ENCODE data around the gene WDR36.

The WDR36 gene

DNA sequence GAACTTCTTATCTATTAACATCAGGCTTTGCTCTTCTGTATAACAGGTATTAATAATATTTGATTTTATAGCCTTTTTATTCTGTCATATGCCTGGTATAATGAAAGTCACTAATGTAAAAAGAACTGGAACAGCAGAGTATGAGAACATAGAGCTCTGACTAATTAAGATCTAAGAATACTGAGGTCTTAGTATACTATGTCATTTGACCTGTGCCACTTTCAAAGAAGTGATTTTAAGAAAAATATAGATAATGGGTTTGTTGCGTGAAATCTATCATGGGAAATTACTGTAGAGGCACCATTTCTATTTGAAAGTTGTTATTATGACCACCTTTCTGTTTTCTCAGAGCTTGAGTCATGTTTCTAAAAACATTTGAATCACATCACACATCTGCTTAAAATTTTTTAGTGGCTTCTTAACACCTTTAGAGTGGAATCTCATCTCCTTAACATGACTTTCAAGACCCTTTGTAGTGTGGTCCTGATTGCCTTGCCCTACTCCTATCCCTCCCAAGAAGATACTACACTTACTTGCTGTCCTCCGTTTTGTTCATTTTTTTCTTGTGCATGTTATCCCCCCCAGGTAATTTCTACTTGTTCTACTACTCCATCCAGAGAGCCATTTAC, 14.3 kb downstream of the WDR36 start:
- DNase-seq: no peak

DNA sequence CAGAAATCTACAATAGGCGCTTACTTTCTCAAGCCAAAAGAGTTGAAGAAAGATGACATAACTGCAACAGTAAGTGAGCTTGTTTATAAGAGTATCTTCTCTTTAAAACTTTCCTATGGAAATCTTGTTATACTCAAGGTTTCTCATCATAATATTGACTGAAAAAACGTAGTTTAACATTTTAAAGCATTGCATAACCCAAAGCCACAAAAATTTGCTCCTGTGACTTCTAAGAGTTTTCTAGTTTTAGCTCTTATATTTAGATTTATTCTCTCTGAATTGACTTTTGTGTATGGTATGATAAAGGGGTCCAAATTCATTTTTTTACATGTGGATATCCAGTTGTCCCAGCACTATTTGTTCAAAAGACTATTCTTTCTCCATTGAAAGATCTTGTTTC, 15.2 kb downstream of the WDR36 start:
- no peak for DNase-seq

DNA sequence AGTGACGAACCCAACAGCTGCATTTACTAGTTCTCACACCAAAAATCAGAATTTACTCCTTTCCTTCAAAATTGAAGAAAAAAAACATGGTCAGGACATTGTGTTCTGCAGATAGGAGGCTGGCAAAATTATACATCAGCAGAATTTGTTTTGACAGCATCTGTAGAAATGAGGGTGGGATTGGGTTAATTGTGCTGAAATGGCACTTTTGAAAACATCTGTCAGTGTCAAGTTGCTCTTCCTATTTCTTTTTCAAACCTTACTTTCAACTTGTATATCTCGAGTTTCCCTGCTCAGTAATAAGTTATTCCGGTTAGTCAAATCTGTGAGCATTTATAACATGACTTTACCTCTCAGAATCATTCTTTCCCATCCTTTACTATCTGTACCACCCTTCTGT, 19.8 kb downstream of the WDR36 start:
- no peak for DNase-seq

DNA sequence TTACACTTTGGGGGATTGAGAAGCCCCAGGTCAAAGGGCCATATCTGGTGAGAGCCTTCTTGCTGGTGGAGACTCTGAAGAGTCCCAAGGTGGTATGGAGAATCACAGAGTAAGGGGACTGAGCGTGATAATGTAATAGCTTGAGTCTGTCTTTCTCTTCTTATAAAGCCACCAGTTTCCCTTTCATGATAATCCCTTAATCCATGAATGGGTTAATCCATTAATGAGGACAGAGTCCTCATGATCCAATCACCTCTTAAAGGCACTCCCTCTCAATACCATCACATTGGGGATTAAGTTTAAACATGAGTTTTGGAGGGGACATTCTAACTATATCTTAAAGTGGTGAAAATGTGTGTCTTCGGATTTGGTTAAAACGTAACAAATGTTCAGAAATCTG, 21.5 kb downstream of the WDR36 start:
- DNase-seq: no peak

DNA sequence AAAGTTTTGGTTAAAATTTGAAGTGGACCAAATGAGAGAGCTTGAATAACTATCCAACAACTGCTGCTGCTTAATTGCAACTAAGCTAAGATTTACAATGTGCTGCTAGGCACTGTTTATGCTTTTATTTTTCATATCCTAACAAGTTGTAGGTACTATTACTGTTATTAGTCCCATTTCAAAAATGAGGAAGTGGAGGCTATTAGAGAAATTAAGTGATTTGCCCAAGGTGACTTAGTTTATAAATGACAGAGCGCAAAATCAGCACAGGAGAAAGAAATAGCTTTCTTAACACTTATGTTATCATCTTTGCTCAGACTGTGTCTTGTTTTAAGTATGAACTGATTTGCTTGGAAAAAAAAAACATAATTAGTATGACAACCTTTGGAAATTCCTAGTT, 23.1 kb downstream of the WDR36 start:
- no peak for DNase-seq

DNA sequence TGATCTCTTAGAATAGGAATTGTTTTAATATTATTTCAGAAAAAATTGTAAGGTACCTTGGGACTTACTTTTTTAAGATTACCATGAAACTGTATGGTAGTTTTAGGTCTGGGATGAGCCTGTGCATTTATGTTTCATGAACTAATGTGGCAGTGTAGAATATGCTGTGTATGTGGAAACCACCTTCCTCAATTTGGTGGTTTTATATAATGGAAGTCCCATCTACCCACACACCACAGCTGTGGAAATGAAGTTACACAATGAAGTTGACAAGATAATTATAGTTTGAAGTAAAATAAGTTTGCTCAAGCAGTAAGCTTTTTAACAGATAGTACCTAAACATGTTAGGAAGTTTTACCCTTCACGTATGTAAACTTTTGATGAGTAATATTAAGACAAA, 24.4 kb downstream of the WDR36 start:
- DNase-seq: no peak

DNA sequence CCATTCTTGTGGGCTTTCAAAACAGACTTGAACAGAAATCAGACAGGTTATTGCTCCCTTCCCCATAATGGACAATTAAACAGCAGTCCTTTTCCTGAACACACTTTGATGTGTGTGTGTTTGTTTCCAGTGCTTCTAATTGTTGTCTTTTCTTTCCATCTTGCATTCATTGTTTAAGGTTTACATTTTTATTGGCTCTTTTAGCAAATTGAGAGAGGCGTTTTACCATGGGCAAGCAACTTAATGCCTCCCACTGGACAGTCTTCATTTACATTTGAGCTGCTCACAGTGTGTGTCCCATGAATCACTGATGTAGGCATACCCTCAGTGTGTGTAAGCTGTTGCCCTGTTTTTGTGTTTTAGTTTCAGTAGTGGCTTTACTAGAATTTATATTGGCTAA, 25.0 kb downstream of the WDR36 start:
- DNase-seq: no peak

DNA sequence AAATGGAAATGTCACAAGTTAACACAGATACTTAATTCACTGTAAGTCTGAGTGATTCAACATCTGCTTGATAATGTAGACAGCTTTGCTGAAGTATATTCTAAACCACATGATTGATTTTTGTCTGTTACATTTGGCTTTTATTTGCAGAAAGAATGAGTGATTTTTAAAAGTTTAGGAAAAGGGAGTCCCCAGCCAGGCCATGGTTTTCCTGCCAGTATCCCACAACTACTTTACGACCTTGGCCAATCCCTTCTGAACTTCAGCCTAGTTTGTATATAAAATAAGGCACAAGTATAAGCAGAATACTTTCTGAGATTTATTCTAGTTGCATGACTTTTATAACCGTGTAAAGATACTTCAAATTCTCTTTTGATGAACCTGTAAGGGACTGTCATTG, 27.1 kb downstream of the WDR36 start:
- DNase-seq: no peak

DNA sequence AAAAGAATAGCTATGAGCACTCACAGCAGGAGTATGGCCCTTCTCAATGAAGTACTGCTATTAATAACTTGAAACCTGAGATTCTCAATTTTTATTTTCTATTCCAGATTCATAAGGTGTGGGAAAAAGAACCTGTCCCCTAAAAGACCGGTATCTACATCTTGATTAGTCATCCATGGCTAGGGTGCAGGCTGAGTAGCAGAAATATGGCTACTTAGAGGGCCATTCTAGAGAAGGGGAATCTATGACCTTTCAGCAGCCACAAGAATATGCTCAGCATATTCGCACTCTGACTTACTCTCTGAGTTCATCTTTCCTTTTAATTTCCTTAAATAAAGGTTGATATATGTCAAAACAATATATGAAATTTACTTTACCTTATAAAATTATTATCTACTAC, 27.7 kb downstream of the WDR36 start:
- DNase-seq: no peak

DNA sequence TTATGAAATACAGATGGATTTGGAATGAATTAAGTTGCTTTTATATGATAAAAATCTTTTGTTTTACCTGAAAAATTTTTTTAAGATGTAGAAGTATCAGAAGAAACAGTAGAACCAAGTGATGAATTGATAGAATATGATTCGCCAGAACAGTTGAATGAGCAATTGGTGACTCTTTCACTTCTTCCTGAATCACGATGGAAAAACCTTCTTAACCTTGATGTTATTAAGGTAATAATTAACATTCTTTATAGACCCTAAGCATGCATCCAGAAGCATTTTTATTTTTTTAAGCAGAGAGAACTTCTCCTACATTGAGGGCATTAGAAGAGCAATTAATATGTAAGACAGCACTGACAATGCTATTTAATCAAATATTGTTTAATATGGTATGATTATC, 28.8 kb downstream of the WDR36 start:
- DNase-seq: no peak

DNA sequence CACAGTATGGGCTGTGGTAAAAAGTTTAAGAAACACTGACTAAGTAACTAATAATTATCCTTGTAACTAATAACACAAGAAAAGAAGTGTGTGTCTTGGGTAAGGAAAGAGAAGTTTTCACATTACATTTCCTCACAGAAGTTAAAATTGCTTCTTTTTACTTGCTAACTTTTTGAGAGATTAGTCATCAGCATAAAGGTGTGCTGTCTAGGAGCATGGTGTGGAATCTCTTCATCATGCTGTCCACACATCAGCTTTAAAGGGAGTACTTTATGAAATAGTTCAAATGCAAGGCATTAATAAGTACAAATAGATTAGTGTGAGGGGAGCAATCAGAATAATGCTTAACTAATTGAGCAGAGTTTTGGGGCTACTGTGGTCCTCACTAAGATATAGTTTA, 29.8 kb downstream of the WDR36 start:
- DNase-seq: no peak

DNA sequence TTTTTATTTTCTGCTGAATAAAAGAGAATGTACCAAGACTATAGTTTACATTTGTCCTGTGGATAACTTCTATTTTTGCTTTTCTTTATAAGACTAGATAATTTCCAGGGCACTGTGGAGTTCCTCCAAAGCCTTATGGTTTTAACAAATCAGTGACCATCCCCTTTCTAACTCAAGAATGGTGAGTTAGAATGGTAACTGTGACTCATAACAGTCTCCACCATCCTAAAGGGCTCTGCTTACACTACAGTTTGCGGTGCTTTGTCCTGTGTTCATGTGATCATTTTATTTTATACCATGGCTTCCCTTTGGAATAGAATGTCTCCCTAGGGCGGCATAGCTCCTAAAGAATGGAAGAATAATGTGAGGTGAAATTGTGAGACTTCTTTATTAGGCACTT, 30.2 kb downstream of the WDR36 start:
- DNase-seq: no peak

DNA sequence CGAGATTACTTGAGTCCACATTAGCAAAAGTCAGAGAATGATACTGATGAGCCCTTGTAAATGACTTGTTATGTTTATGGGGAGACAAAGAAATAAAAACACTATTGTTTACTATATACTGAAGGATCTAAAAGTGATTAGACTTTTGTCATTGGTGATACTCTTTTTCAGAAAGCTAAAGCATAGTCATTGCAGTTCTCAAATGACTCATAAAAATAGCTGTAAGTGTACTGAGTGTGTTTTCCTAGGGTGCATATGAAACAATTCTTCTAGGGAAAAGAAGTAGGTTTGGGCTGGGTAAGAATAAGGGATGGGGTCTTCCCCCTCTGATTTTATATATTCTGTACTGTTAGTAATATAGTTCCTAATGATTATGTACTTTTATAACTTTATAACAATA, 32.6 kb downstream of the WDR36 start:
- DNase-seq: no peak

DNA sequence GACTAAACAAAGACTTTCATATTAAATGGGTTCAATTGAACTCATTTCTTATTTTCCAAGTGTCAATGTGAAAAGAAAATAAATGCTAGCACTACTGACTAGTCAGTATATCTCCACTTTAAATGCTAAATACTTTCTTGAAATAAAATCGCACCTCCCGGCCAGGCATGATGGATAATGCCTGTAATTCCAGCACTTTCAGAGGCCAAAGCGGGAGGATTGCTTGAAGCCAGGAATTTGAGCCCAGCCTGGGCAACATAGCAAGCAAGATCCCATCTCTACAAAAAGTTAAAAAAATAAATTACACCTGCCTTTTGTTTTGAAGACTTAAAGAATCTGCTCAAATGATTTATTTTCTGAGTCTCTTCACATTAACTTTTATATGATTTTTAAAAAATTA, 34.7 kb downstream of the WDR36 start:
- no peak for DNase-seq

DNA sequence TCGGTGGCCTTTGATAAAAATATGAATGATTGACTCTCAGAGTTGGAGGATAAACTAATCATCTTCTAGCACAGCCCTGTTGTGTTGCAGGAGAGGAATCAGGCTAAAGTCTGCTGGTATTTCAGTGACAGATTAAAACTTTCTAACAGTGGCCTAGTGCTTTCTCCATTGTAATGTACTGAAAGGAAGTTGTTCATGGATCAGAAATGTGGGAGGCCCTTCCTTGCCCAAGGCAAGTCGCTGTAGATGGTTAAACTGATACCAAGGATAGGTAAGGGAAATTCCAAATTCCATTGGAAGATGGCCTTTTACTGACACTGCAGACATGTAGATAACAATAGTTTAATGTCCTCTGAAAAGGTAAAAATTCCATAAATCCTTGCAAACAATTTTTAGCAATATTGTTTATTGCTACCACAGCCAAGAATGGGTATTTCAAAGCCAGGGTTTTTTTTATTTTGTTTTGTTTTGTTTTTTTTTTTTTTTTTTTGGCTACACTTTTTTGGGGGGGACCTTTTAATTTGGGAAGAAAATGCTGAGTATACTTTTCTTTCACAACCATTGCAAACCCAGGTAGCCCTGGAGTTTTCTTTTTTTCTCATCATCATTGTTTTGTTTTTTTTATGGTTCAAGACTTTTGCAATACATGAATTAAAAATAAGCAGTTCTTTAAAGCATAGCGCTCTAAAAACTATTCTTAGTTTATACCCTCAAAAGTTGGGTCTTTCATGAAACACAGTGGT, 35.5 kb downstream of the WDR36 start:
- no peak for DNase-seq

DNA sequence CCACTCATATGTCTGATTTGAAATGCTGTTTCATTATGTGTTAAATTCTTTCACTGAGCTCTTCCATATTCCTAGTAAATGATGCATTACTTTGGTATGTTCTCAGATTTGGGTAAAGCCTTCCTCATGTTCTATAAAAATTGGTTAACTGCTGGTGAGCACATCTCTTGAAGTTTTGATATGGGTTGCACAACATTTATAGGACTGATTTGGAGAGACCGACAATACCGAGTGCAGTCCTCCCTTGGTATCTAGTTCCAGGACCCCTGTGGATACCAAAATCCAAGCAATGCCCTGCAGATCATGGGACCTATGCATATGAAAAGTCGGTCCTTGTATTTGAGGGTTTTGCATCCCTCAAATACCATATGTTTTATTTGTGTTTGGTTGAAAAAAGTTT, 37.8 kb downstream of the WDR36 start:
- DNase-seq: no peak

DNA sequence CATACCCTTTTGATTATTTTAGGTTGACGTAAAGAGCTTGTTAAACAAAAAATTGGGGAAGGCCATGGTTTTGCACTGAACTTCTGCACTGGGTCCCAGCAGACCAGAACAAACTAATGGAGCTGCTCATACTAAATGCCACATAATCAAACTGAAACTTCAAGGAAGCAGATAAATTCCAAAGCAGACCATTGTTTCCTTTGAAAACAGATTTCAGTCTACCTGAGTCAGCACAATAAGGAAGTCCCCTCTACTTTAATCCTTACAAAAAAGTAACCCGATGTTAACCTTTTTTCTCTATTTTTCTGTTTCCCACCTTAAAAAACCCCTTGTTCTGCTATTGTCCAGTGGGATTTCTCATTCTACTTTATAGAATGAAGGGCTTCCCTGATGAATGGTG, 39.2 kb downstream of the WDR36 start:
- DNase-seq: no peak

DNA sequence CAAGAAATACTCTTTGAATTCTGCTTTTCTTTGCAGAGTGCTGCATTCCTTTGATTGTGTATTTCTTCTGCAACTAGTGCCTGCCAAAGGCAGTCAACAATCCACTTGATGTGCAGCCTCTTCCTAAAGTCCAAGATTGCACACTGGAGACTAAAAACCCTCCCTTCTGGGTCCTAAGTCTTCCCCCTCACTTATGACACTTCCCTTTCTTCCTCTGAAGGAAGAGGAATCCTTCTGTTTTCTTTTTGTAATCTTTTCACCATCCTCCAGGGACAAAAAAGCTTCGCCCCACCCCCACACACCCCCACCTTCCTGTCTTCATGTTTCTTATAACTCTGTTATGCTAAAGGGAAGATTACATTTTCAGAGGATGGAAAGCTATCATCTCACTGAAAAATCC, 39.9 kb downstream of the WDR36 start:
- DNase-seq: no peak

DNA sequence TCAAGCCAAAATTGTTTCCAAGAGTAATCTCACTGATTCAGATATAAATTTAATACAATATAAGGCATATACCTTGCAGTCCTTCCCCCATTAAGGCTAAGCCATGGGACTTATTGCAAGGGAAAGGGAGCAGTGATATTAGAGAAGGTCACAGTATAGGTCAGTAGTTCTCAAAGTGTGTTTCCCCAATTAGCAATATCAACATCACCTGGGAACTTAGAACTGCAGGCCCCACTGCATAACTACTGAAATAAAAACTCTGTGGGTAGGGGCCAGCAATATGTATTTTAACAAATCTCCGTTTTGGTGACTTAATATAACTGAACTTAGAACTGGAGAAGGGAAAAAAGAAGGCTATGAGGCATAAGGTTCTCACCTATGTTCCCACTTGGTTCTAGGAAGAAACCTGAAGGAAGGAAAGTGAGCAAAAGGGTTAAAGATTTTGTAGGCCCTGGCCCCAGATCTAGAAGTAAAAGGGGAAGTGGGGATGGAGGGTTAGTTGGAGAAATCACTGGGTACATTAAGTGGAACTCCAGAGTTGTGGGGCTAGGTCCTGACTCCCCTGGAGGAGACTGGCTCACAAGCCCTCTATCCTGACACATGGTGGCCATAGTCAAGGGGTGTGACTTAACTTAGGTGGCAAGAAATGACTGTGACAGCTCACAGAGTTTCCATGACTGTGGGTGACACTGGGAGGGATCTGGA, 40.7 kb downstream of the WDR36 start:
- no peak for DNase-seq

DNA sequence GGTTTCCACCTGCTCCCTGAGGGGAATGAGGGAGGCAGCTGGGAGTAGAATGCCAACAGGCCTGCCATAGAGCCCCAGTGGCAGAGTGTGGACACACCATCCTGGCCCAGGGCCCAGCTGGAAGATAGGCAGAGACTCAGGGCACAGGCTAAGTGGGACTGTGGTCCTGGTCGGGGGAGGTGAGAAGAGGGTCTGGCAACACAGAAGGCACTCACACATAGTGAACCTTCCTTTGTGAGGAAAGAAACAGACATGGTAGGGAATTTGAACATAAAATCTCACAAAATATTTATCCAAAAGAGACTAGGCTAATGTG, 41.2 kb downstream of the WDR36 start:
- DNase-seq: no peak

DNA sequence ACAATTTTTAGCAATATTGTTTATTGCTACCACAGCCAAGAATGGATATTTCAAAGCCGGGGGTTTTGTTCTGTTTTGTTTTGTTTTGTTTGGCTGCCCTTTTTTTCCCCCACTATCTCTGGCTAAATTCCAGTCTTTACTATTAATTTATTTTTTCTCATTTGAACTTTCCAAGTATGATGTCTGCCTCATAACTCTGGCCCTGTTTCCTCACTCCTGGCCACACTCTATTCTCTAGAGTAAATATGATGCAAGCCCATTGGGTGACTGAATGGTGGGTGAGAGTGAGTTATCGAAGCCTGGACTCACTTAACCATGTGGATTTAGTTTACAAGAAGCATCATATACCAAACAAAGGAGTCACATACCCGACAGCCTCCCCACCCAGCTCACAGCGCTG, 41.9 kb downstream of the WDR36 start:
- DNase-seq: no peak

DNA sequence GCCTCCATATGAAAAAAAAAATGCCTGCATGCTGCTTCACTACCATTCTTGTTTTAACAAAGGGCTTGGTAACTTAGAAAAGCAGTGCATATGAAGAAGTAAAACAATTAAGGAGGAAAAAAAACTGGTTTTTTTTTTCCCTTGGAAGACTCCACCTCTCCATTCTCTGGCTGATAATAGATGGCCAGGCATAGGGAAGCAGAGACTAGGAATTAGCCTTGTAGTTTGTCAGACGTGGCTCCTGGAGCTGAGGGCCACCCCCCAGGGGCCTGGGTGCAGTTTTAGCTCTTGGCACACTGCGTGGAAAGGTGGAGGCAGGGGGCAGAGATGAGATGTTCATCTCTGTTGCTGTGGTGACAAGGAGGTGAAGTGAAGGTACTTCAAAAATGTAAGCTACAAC, 42.7 kb downstream of the WDR36 start:
- DNase-seq: no peak

DNA sequence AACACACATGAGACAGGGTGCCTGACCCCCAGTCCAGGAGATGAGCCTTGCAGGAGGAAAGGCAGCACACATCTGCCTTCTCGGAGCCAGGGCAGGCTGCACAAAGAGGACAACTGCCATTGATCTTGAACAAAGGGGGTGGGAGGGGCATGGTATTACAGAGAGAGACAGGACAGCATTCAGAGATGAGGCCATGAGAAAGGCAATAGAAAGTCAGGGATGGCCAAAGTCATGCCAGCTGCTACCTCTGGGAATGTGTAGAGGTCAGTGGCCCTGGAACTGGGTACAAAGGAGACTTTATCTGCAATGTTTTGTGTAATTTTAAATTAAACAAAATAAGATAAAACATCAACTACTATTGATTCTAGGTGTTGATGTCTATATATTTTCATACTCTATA, 43.2 kb downstream of the WDR36 start:
- no peak for DNase-seq

DNA sequence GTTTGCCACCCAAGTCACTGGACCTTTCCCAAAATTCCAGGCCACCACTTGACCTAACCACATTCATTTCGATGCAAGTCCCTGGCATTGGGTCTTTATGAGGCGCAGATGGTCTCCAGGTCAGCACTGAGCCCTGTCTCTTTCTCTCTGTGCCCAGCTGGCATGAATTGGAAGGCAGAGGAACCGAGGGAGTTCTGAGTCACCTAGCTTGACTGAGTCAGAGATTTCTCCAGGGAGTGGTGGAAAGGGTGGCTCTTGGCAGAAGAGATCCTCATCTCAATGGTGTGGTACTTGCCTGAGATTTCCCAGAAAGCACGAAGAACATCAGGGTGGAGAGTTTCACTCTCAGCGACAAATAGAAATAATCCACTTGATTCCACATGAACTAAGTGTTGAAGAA, 43.8 kb downstream of the WDR36 start:
- DNase-seq: no peak

DNA sequence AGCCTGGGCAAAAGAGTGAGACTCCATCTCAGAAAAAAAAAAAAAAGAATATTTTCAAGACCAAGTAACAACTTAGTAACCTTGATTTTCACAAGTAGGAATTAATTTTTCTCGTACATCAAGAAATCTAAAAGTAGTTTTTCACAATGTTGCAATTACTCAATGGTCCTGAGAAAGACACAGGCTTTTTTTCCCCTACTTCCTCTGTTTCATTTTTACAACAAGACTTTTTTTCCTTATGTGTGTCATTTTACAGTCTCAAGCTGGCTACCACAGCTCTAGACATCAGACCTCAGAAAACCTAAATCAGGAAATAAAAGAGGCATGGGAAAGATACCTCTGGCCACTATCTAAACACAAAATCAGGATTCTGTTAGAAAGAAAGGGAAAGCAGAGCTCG, 45.9 kb downstream of the WDR36 start:
- no peak for DNase-seq

Data from activated CD8-positive, alpha-beta memory T cell treated with anti-CD3 and anti-CD28 coated beads for 24 hours (primary cell).